Measurements from ENCODE around the gene ZNF107.

- no peak for TF ChIP-seq CTCF (IDR thresholded peaks at IDR 0.05)
- TF ChIP-seq POLR2A (IDR thresholded peaks at IDR 0.05) = no peak
These were observed 25.4 kb upstream of the ZNF107 start for GRCh38 chr7:64640504-64640903.
